Progenitor cell of endocrine pancreas (in vitro differentiated cells): ENCODE results near the gene L3MBTL3. TPM values are rescaled to one million over a fixed set of nuclear protein-coding genes. Genes with fewer than 3 reads are reported as not detected.
A peak's percentile ranks its signal among the peaks of the same experiment; 100 is the strongest.

Experiments used
- DNase-seq: peaks from one replicate; pipeline ENCODE4 v3.0.0; 2021; ENCODE audit warnings: low spot score; ENCODE audit not compliant: unreplicated experiment
- H3K27ac Mint-ChIP-seq: 2 replicates; pipeline ENCODE4 v1.8.0; 2021; ENCODE audit warnings: mild to moderate bottlenecking, moderate library complexity, mixed read lengths
- H3K27me3 Mint-ChIP-seq: 2 replicates; pipeline ENCODE4 v1.8.0; 2021; ENCODE audit warnings: mixed read lengths
- H3K36me3 Mint-ChIP-seq: 2 replicates; pipeline ENCODE4 v1.8.0; 2022; ENCODE audit warnings: mixed read lengths; ENCODE audit not compliant: insufficient read depth
- H3K4me1 Mint-ChIP-seq: 2 replicates; pipeline ENCODE4 v1.8.0; 2021; ENCODE audit warnings: low read depth, mixed read lengths
- H3K4me3 Mint-ChIP-seq: 2 replicates; pipeline ENCODE4 v1.8.0; 2021; ENCODE audit warnings: low read depth, mild to moderate bottlenecking, moderate library complexity, mixed read lengths
- H3K9me3 Mint-ChIP-seq: 2 replicates; pipeline ENCODE4 v1.8.0; 2021; ENCODE audit warnings: low read depth, mixed read lengths
- CTCF ChIP-seq: fragments of 200-600 bp; sonication (generic); IDR thresholded peaks from one replicate; pipeline ENCODE4 v1.5.0; 2021; ENCODE audit warnings: antibody characterized with exemption, mild to moderate bottlenecking; ENCODE audit not compliant: unreplicated experiment
- total RNA-seq: library from RNA; stranded (reverse); gene quantifications from 2 replicates; pipeline ENCODE4 v1.2.1, GENCODE V29; 2021

L3MBTL3 gene
- total RNA-seq, 1 donor from 2014 or later: 30.3 TPM

DNA sequence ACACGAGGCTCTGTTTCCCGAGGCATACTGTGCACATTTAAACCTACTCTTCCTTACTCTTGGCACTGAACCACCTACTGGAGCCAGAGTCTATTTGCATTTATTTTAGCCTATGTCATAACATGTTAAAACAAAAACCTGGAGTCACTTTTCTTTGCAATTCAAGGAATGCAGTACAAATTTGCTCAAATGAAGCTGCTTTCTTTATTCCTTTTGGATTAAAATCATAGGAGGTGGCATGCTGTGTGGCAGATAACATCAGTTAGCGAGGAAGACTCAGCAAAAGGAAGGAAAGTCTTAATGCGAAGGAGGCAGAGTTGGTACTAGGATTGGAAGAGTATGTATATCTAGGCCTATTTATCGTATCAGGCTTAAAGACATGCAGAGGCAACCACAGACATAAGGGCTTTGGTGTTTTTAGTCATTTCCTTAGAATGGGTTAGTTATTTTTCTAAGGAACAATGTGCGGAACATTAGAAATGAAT is 111.4 kb downstream of the L3MBTL3 start:
- H3K36me3 Mint-ChIP-seq: peaks cover 18% of the 10 kb centered on the region
- no peaks in the 10 kb centered on the region for H3K9me3 Mint-ChIP-seq
- no peak overlapping the region for H3K4me3 Mint-ChIP-seq
- DNase-seq: no peak
- H3K27me3 Mint-ChIP-seq: peaks cover 33% of the 10 kb centered on the region
- H3K4me1 Mint-ChIP-seq: no peaks in the 10 kb centered on the region
- peak overlapping the region; percentile 14 for H3K27ac Mint-ChIP-seq
- TF ChIP-seq CTCF: no peak

GRCh38 chr6:130132286-130132701 is 113.9 kb downstream of the L3MBTL3 start:
- H3K27me3 Mint-ChIP-seq: peaks cover 42% of the 10 kb centered on the region
- no peaks in the 10 kb centered on the region for H3K4me1 Mint-ChIP-seq
- H3K27ac Mint-ChIP-seq: no peak overlapping the region

GRCh38 chr6:130134582-130134981 is 116.2 kb downstream of the L3MBTL3 start:
- H3K4me1 Mint-ChIP-seq: peaks cover 15% of the 10 kb centered on the region
- TF ChIP-seq CTCF: no peak
- no peaks in the 10 kb centered on the region for H3K9me3 Mint-ChIP-seq
- peaks cover 24% of the 10 kb centered on the region for H3K36me3 Mint-ChIP-seq
- H3K27ac Mint-ChIP-seq: no peak overlapping the region
- no peak for DNase-seq
- no peak overlapping the region for H3K4me3 Mint-ChIP-seq
- H3K27me3 Mint-ChIP-seq: peaks cover 48% of the 10 kb centered on the region

More at GRCh38 chr6:130132286-130132701, 113.9 kb downstream of the L3MBTL3 start:
- DNase-seq: no peak
- H3K4me3 Mint-ChIP-seq: no peak overlapping the region
- H3K9me3 Mint-ChIP-seq: no peaks in the 10 kb centered on the region
- peaks cover 18% of the 10 kb centered on the region for H3K36me3 Mint-ChIP-seq
- no peak for TF ChIP-seq CTCF

DNA sequence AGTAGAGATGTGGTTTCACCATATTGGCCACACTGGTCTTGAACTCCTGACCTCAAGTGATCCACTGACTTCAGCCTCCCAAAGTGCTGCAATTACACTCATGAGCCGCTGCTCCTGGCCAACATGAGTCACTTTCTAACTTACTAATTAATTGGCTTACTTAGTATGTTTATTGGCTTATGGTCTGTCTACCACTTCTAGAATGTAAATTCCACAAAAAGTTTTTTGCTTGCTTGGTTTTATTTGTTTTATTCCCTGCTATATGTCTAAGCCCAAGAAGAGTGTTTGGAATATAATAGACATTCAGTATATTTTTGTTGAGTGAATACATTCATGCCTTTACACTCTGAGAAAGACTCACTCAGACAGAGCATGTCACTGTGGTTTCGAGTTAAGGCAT is 118.4 kb downstream of the L3MBTL3 start:
- no peaks in the 10 kb centered on the region for H3K9me3 Mint-ChIP-seq
- H3K4me1 Mint-ChIP-seq: peaks cover 16% of the 10 kb centered on the region
- no peak for TF ChIP-seq CTCF
- no peak overlapping the region for H3K4me3 Mint-ChIP-seq
- H3K27ac Mint-ChIP-seq: no peak overlapping the region
- H3K27me3 Mint-ChIP-seq: peaks cover 42% of the 10 kb centered on the region
- H3K36me3 Mint-ChIP-seq: peaks cover 29% of the 10 kb centered on the region
- DNase-seq: no peak

- Mint-ChIP-seq H3K4me3 (no peak overlapping the region), H3K36me3 (peaks cover 31% of the 10 kb centered on the region), H3K9me3 (no peaks in the 10 kb centered on the region), H3K27ac (no peak overlapping the region), H3K27me3 (peaks cover 42% of the 10 kb centered on the region), H3K4me1 (peaks cover 16% of the 10 kb centered on the region)
- no peak for TF ChIP-seq CTCF
- DNase-seq: no peak
These were observed 119.9 kb downstream of the L3MBTL3 start for GRCh38 chr6:130138116-130138908.
